VCaP (cell line): ENCODE measurements around the gene PLEK.

Experiments used
- H3K27ac ChIP-seq: fragments of 450-650 bp; 2 replicates; pipeline ENCODE4 v1.5.1; 2017
- CTCF ChIP-seq: fragments of 450-650 bp; conservative IDR thresholded peaks from 2 replicates; pipeline ENCODE4 v1.5.1; 2017; ENCODE audit warnings: mild to moderate bottlenecking, moderate library complexity

Gene PLEK

GRCh38 chr2:68325056-68325455, 40.0 kb upstream of the PLEK start:
- no peak for TF ChIP-seq CTCF
- H3K27ac ChIP-seq: no peak overlapping the region

- no peak overlapping the region for H3K27ac ChIP-seq
- no peak for TF ChIP-seq CTCF
Measured at GRCh38 chr2:68328901-68329300, 36.2 kb upstream of the PLEK start.

- no peak for TF ChIP-seq CTCF
- H3K27ac ChIP-seq: no peak overlapping the region
Measured at GRCh38 chr2:68330691-68331090, 34.4 kb upstream of the PLEK start.

GRCh38 chr2:68333009-68333408, 32.1 kb upstream of the PLEK start:
- no peak for TF ChIP-seq CTCF
- H3K27ac ChIP-seq: no peak overlapping the region

- no peak overlapping the region for H3K27ac ChIP-seq
- TF ChIP-seq CTCF: no peak
Measured at GRCh38 chr2:68333931-68334330, 31.2 kb upstream of the PLEK start.

- no peak for TF ChIP-seq CTCF
- H3K27ac ChIP-seq: no peak overlapping the region
Measured at GRCh38 chr2:68336192-68336591, 28.9 kb upstream of the PLEK start.

- no peak overlapping the region for H3K27ac ChIP-seq
- no peak for TF ChIP-seq CTCF
Measured at GRCh38 chr2:68340226-68341061, 24.6 kb upstream of the PLEK start.
